ENCODE results near the gene SAMD4B.

SAMD4B gene

GRCh38 chr19:39425744-39426143 is 83.5 kb downstream of the SAMD4B start:
- no peak for DNase-seq (ENCODE audit: low read depth)

GRCh38 chr19:39426170-39426569 is 83.9 kb downstream of the SAMD4B start:
- DNase-seq (ENCODE audit: low read depth) = no peak

- no peak for DNase-seq (ENCODE audit: low read depth)
These were observed 85.5 kb downstream of the SAMD4B start for GRCh38 chr19:39427707-39428106.

- no peak for DNase-seq (ENCODE audit: low read depth)
These were observed 86.3 kb downstream of the SAMD4B start for GRCh38 chr19:39428283-39429112.

- no peak for DNase-seq (ENCODE audit: low read depth)
These were observed 88.7 kb downstream of the SAMD4B start for GRCh38 chr19:39430675-39431593.

- no peak for DNase-seq (ENCODE audit: low read depth)
These were observed 90.4 kb downstream of the SAMD4B start for GRCh38 chr19:39432677-39433025.

GRCh38 chr19:39433480-39434079 is 91.4 kb downstream of the SAMD4B start:
- no peak for DNase-seq (ENCODE audit: low read depth)

- no peak for DNase-seq (ENCODE audit: low read depth)
These were observed 92.2 kb downstream of the SAMD4B start for GRCh38 chr19:39434123-39435076.
